Breast epithelium (tissue), 4 donors: ENCODE measurements around the gene STK31. TPM values are rescaled to one million over a fixed set of nuclear protein-coding genes. Genes with fewer than 3 reads are reported as not detected.
"Not testable (repeated sequence)": the region's sequence is repeated elsewhere in the genome, so short reads cannot be mapped to it uniquely, and the experiment has no call there.

Experiments
- DNase-seq, 2 donors: peaks; one replicate each; pipeline ENCODE4 v3.0.0-alpha.2; 2019; ENCODE audit warnings: low spot score in 2 of 2
- H3K27ac ChIP-seq, 2 donors: fragments of 200-600 bp; sonication (generic) in 1 of 2; one replicate each; pipeline ENCODE4 v1.5.1; 2016 to 2019; ENCODE audit warnings: mild to moderate bottlenecking in 1 of 2
- H3K27me3 ChIP-seq, 2 donors: fragments of 200-600 bp; sonication (generic) in 1 of 2; one replicate each; pipeline versions ENCODE4 v1.5.1 to v1.6.0; 2017 to 2019; ENCODE audit warnings: control low read depth in 1 of 2, mild to moderate bottlenecking in 1 of 2
- H3K36me3 ChIP-seq: fragments of 200-600 bp; one replicate; pipeline ENCODE4 v1.5.1; 2019
- H3K4me1 ChIP-seq, 2 donors: fragments of 200-600 bp; sonication (generic); one replicate each; pipeline ENCODE4 v1.5.1; 2016 to 2019; ENCODE audit warnings: control low read depth in 1 of 2
- H3K4me3 ChIP-seq, 3 donors: fragments of 200-600 bp; sonication (generic); 1 replicate in 2 of 3; 2 replicates in 1 of 3; pipeline ENCODE4 v1.5.1; 2016 to 2019; ENCODE audit warnings: mild to moderate bottlenecking in 3 of 3, moderate library complexity in 2 of 3
- H3K9me3 ChIP-seq, 2 donors: fragments of 200-600 bp; sonication (generic) in 1 of 2; one replicate each; pipeline ENCODE4 v1.5.1; 2016 to 2019; ENCODE audit warnings: control low read depth in 1 of 2
- CTCF ChIP-seq, 3 donors: fragments of 450-650 bp; IDR thresholded peaks; one replicate each; pipeline ENCODE4 v1.5.1; 2016 to 2017; ENCODE audit warnings: antibody characterized with exemption in 3 of 3, mild to moderate bottlenecking in 3 of 3, moderate library complexity in 3 of 3
- POLR2A ChIP-seq: fragments of 450-650 bp; IDR thresholded peaks from one replicate; pipeline ENCODE4 v1.6.1; 2016; ENCODE audit warnings: antibody characterized with exemption, mild to moderate bottlenecking, moderate library complexity
- POLR2AphosphoS5 ChIP-seq, 3 donors: sonication (generic); formaldehyde crosslinking; IDR thresholded peaks; one replicate each; pipeline ENCODE4 v1.6.1; 2017; ENCODE audit warnings: antibody characterized with exemption in 3 of 3
- intact Hi-C: fragments of 100-400 bp; cut with DNase I; formaldehyde crosslinking; loops from one replicate; pipeline ENCODE4 v1.15.1; 2023; ENCODE audit warnings: low total_unique reads
- total RNA-seq, 3 donors: library from RNA; depleted of rRNA; stranded (reverse); fragments of >200 nt; gene quantifications; one replicate each; pipeline ENCODE4 v1.1.0, GENCODE V29; 2016

The STK31 gene
- total RNA-seq, 3 donors from 2014 or later, result 0.64 to 1.3 (median 1.2) TPM

- H3K27me3 ChIP-seq, result no peaks in the 10 kb centered on the region
- H3K36me3 ChIP-seq, result no peaks in the 10 kb centered on the region
- H3K4me1 ChIP-seq, result no peaks in the 10 kb centered on the region
- TF ChIP-seq POLR2AphosphoS5 (IDR thresholded peaks at IDR 0.05), result no peak
- no peak for TF ChIP-seq POLR2A
- no peak for TF ChIP-seq CTCF (IDR thresholded peaks at IDR 0.05)
- no peak overlapping the region for H3K4me3 ChIP-seq
- intact Hi-C loops, result no loop called here
- no peak for DNase-seq
- H3K9me3 ChIP-seq, result no peaks in the 10 kb centered on the region
- no peak overlapping the region for H3K27ac ChIP-seq
Observed at GRCh38 chr7:23768022-23768421, 58.0 kb downstream of the STK31 start.

GRCh38 chr7:23779185-23779800 is 69.3 kb downstream of the STK31 start:
- H3K4me3 ChIP-seq, DNase-seq, H3K9me3 ChIP-seq, H3K27ac ChIP-seq, H3K4me1 ChIP-seq, H3K27me3 ChIP-seq, H3K36me3 ChIP-seq, intact Hi-C loops: not testable (repeated sequence)

DNA sequence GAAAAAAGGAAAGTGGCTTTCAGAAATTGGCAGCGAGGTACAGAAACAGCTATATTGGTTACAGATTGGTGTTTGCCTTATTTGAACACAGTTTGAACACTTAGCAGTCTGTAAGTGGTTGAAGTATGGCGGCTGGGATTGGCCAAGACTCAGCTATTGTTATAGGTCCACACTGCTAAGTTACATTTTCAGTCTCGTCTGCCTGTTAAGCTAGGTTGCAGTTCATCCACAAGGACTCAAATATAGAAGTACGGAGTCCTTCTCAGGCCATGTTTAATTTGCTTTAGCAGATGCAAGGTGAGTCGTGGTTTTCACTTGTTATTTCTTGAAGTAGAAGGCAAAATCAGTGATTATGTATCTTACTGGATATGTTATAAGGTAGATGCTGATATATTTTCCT is 73.1 kb downstream of the STK31 start:
- DNase-seq, result no peak
- Histone ChIP-seq H3K9me3 (peaks cover 0 to 6% of the 10 kb centered on the region in 2 donors), H3K4me3 (no peak overlapping the region), H3K4me1 (no peaks in the 10 kb centered on the region), H3K36me3 (no peaks in the 10 kb centered on the region), H3K27me3 (no peaks in the 10 kb centered on the region), H3K27ac (no peak overlapping the region)
- intact Hi-C loops, result loop anchor here (10.0 kb wide), 1 partner anchor 452 kb away; no protein-coding TSS in a partner anchor
- no peak for TF ChIP-seq CTCF (IDR thresholded peaks at IDR 0.05)
- no peak for TF ChIP-seq POLR2AphosphoS5 (IDR thresholded peaks at IDR 0.05)
- no peak for TF ChIP-seq POLR2A

GRCh38 chr7:23787272-23787671 is 77.3 kb downstream of the STK31 start:
- Histone ChIP-seq H3K36me3 (no peaks in the 10 kb centered on the region), H3K27me3 (no peaks in the 10 kb centered on the region), H3K27ac (no peak overlapping the region), H3K9me3 (no peaks in the 10 kb centered on the region), H3K4me3 (no peak overlapping the region), H3K4me1 (no peaks in the 10 kb centered on the region)
- intact Hi-C loops, result loop anchor here (10.0 kb wide), 1 partner anchor 448 kb away; no protein-coding TSS in a partner anchor
- no peak for DNase-seq
- TF ChIP-seq POLR2A (no peak), CTCF (IDR thresholded peaks at IDR 0.05) (no peak), POLR2AphosphoS5 (IDR thresholded peaks at IDR 0.05) (no peak)

- intact Hi-C loops, result loop anchor here (10.0 kb wide), 1 partner anchor 446 kb away; no protein-coding TSS in a partner anchor
- no peak overlapping the region for H3K27ac ChIP-seq
- H3K9me3 ChIP-seq, result peaks cover 0 to 1% of the 10 kb centered on the region in 2 donors
- no peaks in the 10 kb centered on the region for H3K27me3 ChIP-seq
- H3K36me3 ChIP-seq, result no peaks in the 10 kb centered on the region
- H3K4me3 ChIP-seq, result no peak overlapping the region
- no peaks in the 10 kb centered on the region for H3K4me1 ChIP-seq
- DNase-seq, result no peak
- TF ChIP-seq POLR2AphosphoS5 (IDR thresholded peaks at IDR 0.05) (no peak), POLR2A (no peak), CTCF (IDR thresholded peaks at IDR 0.05) (no peak)
Observed at GRCh38 chr7:23788843-23789242, 78.8 kb downstream of the STK31 start.
